Fibroblast of skin of left biceps (primary cell): Measurements from ENCODE around the gene PRR14L.
"Not testable (repeated sequence)": the region's sequence is repeated elsewhere in the genome, so short reads cannot be mapped to it uniquely, and the experiment has no call there.

ENCODE experiments used
- DNase-seq, 2 experiments: peaks; one replicate each; pipeline ENCODE4 v3.0.0-alpha.2; 2013; ENCODE audit warnings: low read depth in 2 of 2

PRR14L gene

DNA sequence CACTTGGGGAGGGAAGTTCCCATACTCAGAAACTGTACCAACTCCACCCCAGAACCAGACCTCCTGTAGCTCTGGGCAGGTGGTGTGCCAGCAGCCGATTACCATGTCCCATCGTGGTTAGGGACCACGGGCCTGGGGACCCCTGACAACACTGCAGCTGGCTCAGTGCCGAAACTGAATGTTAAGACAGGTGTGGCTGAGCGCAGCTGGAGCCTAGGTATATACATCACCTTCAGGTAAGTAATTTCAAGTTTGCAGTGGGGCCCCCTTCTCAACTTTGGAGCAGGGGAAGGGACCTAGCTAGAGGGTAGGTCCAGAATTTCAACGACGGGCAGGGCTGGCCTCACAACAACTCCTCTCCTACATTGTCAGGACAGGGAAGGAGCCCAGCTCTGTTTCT lies 67.2 kb downstream of the PRR14L start:
- no peak for DNase-seq

DNA sequence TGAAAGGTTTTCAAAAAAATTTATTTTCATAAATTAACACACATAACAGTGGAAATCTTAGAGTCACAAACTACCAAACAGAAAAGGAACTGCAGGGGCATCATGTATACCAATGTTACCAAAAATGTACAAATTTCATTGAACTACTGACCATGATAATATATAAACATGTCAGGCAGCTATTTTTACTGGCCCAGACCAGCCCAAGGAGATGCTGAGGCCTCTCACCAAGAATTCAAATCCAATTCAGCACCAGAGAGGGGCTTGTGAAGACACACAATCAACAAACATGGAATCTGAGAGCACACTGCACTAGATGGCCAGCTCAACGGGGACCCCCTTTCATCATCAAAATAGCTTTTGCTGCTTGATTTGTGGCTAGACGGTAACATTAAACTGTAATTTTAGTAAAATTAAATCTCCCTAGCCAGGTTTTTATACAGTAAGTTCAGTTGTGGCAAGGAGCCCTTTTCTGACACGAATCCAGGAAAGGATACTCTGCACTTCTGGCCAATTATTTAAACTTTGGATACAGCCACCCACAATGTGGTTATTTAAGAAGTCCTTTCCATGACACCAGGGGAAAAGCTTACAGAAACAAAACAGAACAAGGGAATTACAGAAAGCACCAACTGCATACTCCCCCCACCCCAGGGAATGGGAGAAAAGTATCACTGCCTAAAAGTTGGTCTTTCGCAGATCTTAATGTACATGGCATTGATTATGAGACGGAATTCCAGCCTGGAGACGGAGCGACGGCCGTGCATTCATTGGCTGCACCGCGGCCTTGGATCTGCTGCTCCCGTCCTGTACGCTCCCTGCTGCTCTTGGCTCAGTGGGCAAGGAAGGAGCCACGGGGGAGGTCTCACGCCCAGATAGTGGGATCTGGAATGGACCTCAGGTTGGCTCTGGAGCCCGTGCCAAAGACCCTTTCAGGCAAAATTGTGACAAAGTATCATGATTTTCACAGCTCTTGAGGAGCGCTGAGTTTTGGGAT lies 68.3 kb downstream of the PRR14L start:
- peak in 1 of 2 experiments; percentile 6 for DNase-seq

DNA sequence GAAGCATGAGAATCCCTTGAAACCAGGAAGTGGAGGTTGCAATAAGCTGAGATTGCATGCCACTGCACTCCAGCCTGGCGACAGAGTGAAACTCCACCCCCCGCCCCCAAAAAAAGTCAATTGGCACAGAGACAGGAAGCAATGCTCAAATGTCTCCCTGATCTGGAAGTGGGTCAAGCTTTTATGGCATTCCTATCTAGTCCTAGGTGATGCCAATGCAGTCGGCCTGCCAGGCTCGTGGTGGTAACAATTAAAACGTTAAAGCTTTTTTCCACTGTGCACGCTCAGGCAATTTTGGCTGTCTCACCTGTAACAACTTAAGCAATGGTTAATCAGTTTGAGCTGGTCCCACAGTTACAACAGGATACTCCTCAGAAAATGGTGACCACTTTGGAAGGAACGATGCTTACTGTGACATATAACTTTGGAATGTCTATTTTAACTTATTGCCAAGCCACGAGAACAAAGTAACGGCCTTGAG lies 69.0 kb downstream of the PRR14L start:
- peak; percentile 49 to 52 for DNase-seq

DNA sequence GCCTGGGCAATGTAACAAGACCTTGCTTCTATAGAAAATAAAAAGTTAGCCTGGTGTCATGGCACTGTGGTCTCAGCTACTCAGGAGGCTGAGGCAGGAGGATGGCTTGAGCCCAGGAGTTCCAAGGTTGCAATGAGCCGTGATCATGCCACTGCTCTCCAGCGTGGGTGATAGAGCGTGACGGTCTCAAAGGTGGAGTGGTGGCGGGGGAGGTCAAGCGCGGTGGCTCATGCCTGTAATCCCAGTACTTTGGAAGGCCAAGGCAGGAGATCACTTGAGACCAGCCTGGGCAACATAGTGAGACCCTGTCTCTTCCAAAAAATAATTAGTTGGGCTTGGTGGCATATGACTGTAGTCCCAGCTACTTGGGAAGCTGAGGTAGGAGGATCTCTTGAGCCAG lies 71.2 kb downstream of the PRR14L start:
- DNase-seq = no peak

DNA sequence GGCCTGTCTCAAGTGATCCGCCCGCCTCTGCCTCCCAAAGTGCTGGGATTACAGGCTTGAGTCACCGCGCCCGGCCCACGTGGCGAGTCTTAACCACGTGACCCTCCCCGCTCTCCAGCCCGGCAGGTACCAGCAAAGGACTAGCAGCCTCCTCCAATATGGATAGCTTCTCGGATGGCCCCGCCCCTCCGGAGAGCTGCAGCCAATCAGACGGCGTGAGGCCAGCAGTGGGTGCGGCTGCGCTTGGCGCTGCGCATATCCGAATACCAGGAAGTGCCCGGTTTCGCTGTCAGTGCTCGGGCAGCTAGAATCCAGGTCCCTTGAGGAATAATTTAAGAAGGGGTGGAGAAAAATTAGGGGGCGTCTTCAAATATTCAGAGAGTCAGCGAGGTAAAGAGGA lies 73.2 kb downstream of the PRR14L start:
- peak; percentile 59 to 66 for DNase-seq

DNA sequence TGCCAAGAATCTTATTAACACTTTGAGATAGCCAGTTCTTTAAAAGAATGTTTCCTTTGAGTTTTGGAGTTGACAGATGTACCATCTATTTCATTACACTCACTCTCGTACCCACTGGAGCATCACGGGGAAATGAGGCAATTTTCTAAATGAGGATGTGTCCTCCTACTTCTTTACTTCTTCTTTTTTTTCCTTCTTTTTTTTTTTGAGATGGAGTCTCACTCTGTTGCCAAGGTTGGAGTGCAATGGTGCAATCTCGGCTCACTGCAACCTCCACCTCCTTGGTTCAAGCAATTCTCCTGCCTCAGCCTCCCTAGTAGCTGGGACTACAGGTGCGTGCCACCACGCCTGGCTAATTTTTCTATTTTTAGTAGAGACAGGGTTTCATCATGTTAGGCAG lies 75.7 kb downstream of the PRR14L start:
- DNase-seq = not testable (repeated sequence)

DNA sequence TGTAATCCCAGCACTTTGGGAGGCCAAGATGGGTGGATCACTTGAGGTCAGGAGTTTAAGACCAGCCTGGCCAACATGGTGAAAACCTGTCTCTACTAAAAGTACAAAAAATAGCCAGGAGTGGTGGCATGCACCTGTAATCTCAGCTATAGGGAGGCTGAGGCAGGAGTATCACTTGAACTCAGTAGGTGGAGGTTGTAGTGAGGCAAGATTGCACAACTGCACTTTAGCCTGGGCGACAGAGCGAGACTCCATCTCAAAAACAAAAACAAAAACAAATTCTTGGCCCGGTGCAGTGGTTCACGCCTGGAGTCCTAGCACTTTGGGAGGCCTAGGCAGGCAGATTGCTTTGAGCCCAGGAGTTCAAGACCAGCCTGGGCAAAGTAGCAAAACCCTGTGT lies 81.1 kb downstream of the PRR14L start:
- DNase-seq = not testable (repeated sequence)

DNA sequence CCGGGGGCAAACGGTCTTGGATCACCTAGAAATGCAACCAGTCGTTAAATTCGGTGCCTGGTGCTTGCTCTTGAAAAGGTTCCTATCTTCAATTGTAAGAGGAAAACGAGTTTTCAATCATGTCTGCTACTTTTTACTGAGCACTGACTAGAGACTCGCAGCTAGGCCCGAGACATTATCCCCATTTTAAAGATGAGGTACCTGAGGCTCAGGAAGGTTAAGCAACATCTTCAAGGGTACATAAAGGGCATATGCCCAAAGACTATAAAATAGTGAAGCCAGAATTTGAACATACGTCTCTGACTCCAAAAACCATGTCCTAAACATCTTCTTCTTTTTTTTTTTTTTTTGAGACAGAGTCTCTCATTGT lies 87.3 kb downstream of the PRR14L start:
- DNase-seq = no peak

DNA sequence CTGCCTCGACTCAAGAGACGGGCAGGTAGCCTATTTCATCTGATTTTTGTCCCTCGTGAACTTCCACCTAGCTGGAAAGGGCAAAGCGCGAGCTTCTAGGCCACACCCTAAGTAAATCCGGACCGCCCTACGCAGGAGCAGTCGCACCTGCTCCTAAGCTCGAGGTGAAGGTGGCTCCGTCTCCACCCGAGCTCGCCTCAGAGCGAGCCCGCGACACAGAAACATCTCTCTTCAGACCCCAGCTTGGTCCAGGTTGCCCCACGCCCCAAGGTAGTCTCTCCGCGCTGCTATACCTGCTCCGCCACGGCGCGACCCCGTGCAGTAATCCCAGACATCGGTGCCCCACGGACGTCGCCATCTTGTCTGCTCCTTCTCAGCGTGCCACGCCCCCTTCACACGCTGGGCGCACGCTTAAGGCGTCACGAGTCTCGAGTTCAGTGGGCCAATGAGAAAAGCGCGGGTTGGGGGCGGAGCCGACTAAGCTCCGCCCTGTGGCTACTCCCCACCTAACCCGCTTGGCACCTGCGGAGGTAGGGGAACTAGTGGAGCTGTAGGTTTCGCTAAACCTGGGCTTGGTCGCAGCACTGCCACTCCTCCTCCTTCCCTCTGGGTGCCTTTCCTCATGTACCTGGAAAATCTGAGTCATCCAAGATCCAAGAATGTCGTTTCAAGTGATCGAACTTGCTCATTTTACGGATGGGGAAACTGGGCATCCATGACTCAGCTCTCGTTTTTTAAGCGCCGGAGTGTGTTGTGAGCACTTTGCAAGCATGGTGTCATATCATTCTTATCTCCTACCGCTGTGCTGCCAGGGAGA lies 87.9 kb downstream of the PRR14L start, which contains the start of gene PISD:
Gene PISD, minus strand, starts transcription at position 365 of the 817 bp plus-strand sequence. Its CDS starts 7 bp downstream, at position 358.
- peak; percentile 78 to 81 for DNase-seq

DNA sequence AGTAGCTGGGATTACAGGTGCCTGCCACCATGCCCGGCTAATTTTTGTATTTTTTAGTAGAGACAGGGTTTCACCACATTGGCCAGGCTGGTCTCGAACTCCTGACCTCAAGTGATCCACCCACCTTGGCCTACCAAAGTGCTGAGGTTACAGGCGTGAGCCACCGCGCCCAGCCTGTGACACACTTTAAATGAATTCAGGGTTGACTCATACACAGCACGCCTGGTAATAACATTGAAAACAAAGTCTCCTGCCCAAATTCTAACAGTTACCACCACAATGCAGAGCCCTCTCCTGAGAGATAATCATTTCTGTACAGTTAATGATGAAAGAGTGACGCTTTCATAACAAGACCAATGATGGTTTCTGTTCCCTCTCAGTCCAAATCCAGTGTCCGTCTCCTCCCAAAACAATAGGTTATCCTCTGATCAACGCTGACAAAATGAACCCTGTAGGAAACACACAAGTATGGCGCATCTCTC lies 89.0 kb downstream of the PRR14L start:
- not testable (repeated sequence) for DNase-seq

DNA sequence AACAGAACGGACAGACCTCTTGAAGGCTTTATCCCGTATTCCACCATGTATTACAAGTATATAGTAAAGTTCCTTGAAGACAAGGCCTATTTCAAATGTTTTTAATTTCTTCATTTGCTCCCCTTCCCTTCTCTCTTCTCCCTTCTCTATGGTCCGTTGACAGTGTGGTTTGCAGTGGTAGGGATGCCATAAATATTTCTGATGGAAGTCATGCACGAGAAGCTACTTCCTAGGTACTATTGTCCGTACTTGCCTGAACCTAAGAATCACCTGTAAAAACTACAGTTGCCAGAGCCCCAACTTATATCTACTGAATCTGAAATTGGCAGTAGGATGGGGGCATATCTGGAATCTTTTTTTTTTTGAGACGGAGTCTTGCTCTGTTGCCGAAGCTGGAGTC lies 90.7 kb downstream of the PRR14L start:
- DNase-seq = no peak

DNA sequence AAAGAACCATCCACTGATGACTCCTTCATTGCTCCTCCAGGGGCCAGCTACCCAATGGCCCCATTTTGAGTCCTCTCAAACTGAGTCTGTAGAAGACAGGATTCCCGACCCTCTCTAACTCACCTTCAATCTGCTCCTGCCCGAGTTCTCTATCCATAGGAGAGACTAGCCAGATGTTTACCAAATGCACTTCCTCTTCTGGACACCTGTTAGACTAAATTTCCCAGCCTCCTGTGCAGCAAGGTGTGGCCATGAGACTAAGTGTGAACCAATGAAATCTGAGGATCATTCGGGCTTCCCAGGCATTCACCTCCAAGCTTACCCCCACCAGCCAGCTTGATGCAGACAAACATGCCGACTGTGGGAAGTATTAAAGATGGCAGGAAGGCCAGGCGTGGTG lies 95.5 kb downstream of the PRR14L start:
- no peak for DNase-seq

DNA sequence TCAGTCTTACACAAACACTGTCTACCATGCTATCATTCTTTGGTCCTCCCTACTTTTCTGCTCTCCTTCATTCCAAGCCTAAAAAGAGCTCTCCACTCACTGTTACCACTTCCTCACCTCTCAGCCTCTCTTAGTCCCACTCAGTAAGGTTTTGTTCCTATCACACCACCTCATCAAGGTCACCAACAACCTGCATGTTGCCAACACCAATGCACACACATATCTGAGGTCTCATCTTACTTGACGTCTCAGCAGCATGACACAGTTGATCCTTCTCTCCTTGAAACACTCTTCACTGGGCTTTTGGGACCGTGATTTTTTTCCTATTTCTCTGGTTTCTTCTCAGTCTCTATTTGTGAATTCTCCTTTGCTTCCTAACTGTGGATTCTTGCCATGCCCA lies 96.0 kb downstream of the PRR14L start:
- no peak for DNase-seq

DNA sequence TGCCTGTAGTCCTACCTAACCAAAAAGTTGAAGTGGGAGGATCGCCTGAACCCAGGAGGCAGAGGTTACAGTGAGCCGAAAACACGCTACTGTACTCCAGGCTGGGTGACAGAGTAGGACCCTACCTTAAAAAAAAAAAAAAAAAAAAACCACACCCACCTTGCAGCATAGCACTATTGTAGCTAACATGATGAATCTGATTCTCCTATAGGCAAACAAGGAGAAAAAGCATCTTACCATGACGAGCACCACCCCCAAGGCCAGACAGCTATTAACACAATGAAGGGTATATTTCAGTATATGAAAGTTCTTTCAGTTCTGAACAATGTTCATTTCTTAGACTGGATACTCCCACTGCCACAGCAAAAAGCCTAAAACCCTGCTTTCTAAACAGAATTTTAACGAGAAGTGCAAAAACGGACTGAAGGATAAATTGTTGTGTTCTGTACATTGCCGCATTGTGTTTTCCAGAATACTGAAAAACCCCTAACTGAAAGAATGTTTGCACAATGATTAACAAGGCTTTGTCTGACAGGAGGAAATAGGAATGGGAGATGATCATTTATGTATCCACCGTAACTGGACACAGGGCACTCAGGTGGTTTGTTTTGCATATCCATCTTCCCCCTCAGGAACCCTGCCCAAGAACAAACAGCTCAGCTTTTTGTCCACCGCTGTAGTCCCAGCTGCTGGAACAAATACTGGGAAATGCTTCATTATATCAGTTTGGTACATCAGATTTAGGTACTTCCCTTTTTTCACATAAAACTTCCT lies 96.8 kb downstream of the PRR14L start:
- no peak for DNase-seq

DNA sequence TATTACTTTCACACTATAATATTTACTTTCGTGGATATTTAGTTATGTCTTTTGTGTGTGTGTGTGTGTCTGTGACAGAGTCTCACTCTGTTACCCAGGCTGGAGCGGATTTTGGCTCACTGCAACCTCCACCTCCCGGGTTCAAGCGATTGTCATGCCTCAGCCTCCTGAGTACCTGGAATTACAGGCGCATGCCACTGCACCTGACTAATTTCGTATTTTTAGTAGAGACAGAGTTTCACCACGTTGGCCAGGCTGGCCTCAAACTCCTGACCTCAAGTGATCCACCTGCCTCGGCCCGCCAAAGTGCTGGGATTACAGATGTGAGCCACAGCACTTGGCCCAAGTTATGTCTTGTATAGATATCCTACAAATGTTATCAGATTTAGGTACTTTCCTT lies 97.8 kb downstream of the PRR14L start:
- no peak for DNase-seq

DNA sequence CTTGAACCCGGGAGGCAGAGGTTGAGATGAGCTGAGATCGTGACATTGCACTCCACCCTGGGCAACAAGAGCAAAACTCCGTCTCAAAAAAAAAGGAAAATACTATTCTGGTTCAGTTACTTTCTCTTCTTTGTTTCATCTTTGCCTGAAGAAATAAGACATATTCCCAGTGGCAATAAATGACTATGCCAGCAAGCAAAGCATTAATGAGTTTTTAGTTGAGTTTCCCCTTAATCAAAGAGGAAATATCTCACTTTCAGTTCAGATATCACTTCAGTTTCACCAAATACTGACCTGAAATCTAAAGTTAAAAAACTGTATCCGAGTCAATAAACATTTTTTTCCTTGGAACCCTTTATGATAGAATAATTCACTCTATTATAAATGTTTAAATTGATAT lies 98.3 kb downstream of the PRR14L start:
- DNase-seq = no peak

DNA sequence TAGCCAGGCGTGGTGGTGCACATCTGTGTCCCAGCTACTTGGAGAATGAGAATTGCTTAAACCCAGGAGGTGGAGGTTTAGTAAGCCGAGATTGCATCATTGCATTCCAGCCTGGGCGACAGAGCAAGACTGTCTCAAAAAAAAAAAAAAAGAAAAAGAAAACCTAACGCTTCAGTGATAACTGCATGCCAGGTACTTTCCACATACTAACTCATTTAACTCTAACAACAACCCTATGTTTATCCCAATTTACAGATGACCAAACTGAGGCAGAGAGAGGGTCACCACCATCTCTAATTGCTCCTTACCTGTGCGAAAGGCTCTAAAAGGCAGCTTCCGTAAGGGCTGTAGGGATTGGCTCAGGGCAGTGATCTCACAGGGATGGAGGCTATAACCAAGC lies 99.5 kb downstream of the PRR14L start:
- peak; percentile 58 to 60 for DNase-seq

DNA sequence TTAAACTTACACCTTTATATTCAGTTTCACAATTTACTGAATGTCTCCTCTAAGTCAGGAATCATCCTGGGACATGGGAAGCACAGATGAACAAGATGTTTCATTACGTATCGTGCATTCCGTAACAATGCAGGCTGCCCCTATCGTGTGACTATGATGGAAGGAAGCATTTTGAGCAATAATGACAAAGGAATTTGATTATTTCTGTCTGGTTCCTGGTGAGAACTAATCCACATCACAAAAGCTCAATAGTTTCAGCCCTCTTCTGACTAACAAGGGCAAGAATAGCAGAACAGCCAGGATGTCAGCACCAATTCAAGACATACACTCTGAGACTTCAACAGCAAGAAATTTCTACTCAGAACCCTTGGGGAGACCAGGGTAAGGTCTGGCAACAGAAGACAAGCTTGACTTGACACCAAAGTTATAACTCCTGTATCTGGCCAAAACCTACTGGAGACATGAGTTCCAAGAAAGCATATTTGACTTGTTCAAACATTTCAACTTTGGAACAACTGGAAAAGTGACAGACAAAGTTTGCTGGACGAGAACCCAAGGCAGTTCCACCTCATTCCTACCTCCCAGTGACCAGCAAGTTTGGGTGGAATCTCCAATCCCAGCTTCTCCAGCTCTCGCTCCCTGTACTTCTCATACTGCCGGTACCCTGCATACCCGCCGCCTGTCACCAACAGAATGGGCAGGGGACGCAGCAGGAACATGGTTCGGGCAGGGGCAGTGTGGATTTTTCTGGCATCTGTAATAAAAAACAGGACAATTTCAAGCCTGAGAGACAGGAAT lies 102.2 kb downstream of the PRR14L start:
- peak in 1 of 2 experiments; percentile 33 for DNase-seq

DNA sequence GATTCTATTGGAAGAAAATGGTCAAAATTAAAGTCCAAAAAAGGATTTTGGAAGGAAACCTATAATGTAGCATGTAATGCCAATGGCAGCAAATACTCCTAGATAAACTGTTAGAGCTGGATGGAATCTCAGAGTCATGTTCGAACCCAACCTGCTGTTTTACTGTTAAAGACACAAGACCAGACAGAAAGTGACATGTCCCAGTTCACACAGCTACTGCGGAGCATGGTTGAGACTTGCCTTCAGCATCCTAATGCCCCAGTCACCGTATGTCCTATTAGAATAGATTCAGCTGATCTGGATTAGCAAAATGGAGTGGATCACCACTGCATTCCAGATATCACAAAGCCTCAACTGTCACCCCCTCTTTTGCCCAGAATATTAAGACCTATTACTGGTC lies 102.9 kb downstream of the PRR14L start:
- DNase-seq = no peak

DNA sequence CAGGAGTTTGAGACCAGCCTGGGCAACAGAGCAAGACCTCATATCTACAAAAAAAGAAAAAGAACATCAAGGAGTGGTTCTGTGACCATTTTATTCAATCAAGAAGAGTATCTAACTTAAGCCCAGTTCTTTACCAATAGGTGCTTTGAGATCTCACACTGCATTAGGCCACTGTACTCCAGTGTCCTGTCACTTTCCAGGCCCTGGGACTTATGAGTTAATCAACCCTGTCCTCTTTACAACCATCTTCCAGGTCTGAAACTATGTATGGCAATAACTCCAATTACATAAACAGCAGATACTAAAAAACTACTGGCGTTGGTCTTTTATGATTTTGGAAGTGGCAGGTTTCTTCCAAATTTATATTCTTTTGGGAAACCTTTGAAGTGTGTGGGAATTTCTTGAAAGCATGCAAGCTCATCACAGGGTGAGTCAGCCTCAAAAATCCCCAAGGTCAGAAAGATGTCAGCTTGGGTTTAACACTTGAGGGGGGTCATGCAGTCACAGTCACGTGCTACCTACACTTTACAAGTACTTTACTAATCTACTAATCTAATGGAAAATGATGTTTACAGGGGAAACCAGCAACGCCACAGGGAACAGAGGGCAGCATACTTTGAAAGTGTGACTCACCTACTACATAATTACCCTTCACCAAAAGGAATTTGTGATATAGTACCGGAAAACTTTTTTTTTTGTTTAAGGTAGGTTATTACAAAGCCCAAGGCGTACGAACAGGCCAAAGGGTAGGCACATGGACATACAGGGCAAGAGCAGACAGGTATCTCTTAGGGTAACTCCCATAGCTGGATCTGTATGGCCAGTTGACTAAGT lies 103.5 kb downstream of the PRR14L start:
- peak; percentile 50 to 56 for DNase-seq
